SHP77 treated with DMSO at 0.1 percent for 48 hours (cell line): ENCODE measurements around the gene FANCL.
"Not testable (repeated sequence)": the region's sequence is repeated elsewhere in the genome, so short reads cannot be mapped to it uniquely, and the experiment has no call there.

Experiments used
- DNase-seq: peaks from one replicate; lab custom pipeline; 2025; lab: John Stamatoyannopoulos, UW

Gene FANCL

GRCh38 chr2:58240670-58241545 is at the start of gene FANCL:
Gene FANCL, minus strand, starts transcription at chr2:58241325. Its CDS starts 12 bp downstream, at chr2:58241313.
- peak; percentile 95 for DNase-seq

DNA sequence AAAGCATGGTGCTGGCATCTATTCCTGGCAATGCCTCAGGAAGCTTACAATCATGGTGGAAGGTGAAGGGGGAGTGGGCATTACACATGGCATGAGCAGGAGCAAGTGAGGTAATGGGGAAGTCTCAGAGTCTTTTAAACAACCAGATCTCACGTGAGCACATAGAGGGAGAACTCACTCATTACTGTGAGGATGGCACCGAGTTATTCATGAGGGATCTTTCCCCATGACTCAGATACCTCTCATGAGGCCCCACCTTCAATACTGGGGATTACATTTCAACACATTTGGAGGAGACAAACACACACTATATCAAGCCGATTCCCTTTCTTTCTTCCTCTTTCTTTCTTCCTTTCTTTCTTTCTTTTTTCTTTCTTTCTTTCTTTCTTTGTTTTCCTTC is 47.9 kb upstream of the FANCL start:
- DNase-seq, result no peak

DNA sequence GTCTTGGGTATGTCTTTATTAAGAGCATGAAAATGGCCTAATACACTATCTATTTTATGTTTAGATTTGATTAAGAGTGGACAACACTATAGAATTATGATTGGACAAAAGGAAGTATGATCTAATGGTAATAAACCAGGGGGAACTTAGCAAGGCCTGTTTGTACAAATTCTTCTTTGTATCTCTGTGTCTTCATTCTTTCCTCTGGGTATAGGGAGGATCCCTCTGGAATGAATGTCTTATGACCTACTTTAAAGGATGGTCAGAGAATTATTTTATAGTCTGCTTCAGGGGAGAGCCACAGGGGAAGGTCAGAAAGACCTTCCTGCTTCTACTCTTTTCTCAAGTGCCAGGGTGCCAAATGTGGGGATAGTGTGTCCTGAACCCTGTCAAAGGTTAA is 42.8 kb upstream of the FANCL start:
- no peak for DNase-seq

GRCh38 chr2:58275144-58275543 is 34.0 kb upstream of the FANCL start:
- DNase-seq, result not testable (repeated sequence)

GRCh38 chr2:58271826-58272225 is 30.7 kb upstream of the FANCL start:
- no peak for DNase-seq

- DNase-seq, result peak; percentile 41
These were observed 27.6 kb upstream of the FANCL start for GRCh38 chr2:58268685-58269084.

DNA sequence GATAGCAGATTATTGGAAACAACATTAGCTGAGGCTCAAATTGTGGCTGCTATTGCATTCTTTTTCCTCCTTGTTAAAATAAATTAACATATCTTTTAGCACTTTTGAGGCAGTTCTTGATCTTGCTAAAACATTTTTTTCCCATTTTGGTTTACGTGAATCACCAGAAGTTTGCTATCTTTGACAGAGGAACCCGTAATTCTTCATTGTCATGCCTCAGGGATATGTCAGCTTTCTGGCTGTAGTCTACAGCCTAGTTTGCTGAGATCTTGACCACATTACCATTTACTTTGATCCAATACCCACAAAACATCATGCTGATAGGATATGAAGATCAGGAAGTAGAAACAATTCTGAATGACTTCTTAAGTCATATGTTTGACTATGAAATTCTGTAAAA is 25.1 kb upstream of the FANCL start:
- DNase-seq, result no peak

GRCh38 chr2:58261209-58261608 is 20.1 kb upstream of the FANCL start:
- no peak for DNase-seq

GRCh38 chr2:58258456-58258855 is 17.3 kb upstream of the FANCL start:
- not testable (repeated sequence) for DNase-seq

DNA sequence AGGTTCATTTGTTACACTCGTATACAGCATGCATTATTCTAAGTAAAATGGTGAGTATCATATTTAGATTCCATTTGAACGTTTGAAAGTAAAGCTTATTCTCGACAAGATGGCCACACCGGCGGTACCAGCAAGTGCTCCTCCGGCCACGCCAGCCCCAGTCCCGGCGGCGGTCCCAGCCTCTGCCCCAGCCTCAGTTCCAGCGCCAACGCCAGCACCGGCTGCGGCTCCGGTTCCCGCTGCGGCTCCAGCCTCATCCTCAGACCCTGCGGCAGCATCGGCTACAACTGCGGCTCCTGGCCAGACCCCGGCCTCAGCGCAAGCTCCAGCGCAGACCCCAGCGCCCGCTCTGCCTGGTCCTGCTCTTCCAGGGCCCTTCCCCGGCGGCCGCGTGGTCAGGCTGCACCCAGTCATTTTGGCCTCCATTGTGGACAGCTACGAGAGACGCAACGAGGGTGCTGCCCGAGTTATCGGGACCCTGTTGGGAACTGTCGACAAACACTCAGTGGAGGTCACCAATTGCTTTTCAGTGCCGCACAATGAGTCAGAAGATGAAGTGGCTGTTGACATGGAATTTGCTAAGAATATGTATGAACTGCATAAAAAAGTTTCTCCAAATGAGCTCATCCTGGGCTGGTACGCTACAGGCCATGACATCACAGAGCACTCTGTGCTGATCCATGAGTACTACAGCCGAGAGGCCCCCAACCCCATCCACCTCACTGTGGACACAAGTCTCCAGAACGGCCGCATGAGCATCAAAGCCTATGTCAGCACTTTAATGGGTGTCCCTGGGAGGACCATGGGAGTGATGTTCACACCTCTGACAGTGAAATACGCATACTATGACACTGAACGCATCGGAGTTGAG is 10.4 kb upstream of the FANCL start:
- not testable (repeated sequence) for DNase-seq

GRCh38 chr2:58241546-58241864 is 380 bp upstream of the FANCL start:
- no peak for DNase-seq

GRCh38 chr2:58239243-58239925 is 1.7 kb downstream of the FANCL start:
- no peak for DNase-seq

GRCh38 chr2:58237741-58238140 is 3.4 kb downstream of the FANCL start:
- DNase-seq, result no peak

DNA sequence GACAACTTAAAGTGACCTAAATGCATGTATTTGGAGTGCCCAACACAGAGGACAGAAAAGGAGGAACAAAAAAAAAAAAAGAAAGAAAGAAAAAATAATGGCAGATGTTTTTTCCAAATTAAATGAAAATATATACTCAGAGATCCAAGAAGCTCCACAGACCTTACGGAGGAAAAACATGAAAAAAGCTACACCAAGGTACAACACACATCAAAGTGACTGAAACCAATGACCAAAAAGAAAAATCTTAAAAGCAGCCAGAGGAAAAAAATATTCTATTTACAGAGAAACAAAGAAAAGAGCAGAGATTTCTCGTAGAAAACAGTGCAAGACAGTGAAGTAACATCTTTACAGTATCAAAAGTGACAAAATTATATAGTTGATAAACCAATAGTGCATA is 5.1 kb downstream of the FANCL start:
- no peak for DNase-seq

DNA sequence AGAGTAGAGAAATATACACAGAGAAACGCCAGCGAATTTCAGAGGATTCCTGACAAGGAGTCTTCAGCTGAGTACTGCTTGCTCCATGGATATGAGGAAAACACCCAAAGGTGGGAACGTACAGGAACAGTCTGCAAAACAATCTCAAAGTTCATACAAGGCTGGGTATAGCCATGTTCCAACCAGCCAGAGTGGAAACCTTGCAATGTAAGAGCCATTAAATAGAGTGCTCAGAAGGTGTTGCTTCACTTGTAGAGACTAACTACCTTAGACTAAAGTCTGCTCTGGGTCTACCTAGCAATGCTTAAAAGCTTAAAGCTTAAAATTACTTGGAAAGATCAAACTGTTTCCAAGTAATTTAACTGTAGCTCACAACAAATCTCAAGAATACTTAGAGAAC is 6.0 kb downstream of the FANCL start:
- no peak for DNase-seq

DNA sequence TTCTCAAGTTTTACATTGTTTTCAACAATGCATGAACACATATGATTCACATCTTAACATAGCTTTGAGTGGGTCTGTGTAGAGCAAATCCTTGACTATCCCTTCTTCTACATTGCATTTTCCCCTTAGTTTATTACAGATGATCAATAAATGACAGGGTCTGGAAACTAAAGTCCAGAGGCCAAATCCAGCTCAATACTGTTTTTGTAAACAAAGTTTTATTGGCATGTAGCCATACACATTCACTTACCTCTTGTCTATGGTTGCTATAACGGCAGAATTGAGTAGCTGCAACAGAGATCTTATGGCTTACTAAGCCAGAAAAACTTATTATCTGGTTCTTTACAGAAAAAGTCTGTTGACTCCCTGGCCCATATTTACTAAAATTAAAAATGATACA is 12.8 kb downstream of the FANCL start:
- no peak for DNase-seq

- DNase-seq, result no peak
These were observed 13.8 kb downstream of the FANCL start for GRCh38 chr2:58227171-58227917.

DNA sequence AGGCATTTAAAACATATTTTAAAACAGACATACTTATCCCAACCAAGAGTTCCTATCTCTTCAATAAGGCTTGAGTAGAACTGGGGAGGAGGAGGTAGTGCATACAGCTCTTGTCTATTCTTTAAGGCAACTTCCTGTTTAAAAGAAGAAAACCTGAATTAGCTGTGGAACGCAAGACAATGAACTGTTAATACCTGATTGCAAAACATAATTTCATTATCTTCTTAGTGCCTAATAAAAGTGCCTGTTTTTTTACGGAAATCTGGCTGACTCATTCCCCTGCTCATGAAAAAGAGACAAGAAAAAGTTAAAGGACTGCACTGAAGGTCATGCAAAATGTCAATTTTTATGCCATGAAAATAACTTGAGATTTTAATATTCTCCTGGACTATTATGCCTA is 19.2 kb downstream of the FANCL start:
- no peak for DNase-seq

GRCh38 chr2:58215429-58215828 is 25.7 kb downstream of the FANCL start:
- DNase-seq, result no peak

- not testable (repeated sequence) for DNase-seq
These were observed 30.1 kb downstream of the FANCL start for GRCh38 chr2:58210951-58211568.

- no peak for DNase-seq
These were observed 33.9 kb downstream of the FANCL start for GRCh38 chr2:58207189-58207588.
